Erythroblast (primary cell): ENCODE data around the gene AFG1L.

Experiments used
- GATA1 ChIP-seq: IDR thresholded peaks from 2 replicates; pipeline ENCODE4 v1.6.1; 2011; ENCODE audit warnings: low read depth, mild to moderate bottlenecking, control low read depth, low read length, moderate library complexity
- POLR2A ChIP-seq: IDR thresholded peaks from 2 replicates; pipeline ENCODE4 v1.6.1; 2011; ENCODE audit warnings: mild to moderate bottlenecking, low read length

DNA sequence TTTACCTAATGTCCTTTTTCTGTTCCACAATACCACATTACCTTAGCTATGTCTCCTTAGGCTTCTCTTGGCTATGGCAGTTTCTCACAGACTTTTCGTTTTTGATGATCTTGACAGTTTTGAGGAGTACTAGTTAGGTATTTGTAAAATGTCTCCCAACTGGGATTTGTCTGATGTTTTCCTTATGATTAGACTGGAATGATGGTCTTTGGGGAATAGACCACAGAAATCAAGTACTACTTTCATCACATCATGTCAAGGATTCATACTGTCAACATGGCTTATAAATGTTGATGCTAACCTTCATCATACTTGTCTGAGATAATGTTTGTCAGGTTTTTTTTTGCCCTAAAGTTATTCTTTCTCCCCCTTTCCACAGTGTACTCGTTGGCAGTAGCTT is 187.7 kb downstream of the AFG1L start:
- TF ChIP-seq POLR2A (no peak), GATA1 (no peak)
